ENCODE results near the gene ITPR3. TPM values are rescaled to one million over a fixed set of nuclear protein-coding genes. Genes with fewer than 3 reads are reported as not detected.

ITPR3 gene
- total RNA-seq, 1 donor from 2014 or later = 69.3 TPM

DNA sequence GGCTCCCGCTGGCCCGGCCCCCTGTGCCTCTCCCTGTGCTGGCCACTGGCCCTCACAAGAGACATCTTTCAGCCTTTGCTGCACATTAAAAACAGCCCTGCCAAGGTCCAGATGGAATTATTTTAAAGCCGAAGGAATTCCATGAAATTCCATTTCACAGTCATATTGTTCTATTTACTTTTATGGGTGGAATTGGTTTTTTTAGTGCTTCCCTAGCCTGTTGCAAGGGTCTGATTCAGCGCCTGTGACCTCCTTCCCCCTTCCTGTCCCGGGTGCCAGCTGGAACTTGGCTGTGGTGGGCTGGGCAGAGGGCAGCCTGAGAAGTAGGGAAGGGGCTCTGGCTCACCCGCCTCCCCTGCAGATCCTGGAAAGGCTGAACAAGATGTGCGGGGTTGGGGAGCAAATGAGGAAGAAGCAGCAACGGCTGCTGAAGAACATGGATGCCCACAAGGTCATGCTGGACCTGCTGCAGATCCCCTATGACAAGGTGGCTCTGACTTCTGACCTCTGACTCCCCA is 56.1 kb downstream of the ITPR3 start:
- DNase-seq (ENCODE audit: low read depth) = no peak

DNA sequence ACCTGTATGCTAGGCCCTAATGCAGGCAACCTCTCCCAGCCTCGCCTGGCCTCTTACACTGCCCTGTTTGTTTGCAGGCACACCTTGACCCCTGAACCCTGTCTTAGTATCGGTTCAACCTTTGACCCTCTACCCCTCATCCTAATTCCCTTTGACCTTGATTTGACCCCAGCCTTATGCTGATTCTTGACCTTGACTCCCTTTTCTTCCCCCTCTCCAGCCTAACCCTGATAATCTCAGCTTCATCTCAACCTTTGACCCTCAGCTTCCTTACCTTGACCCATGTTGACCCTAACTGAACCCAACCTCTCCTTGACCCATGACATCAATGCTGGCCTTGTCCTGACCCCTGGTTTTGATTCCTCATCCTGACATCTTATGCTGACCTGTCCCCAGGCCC is 56.6 kb downstream of the ITPR3 start:
- DNase-seq (ENCODE audit: low read depth) = no peak
- TF ChIP-seq, protein P1, sequence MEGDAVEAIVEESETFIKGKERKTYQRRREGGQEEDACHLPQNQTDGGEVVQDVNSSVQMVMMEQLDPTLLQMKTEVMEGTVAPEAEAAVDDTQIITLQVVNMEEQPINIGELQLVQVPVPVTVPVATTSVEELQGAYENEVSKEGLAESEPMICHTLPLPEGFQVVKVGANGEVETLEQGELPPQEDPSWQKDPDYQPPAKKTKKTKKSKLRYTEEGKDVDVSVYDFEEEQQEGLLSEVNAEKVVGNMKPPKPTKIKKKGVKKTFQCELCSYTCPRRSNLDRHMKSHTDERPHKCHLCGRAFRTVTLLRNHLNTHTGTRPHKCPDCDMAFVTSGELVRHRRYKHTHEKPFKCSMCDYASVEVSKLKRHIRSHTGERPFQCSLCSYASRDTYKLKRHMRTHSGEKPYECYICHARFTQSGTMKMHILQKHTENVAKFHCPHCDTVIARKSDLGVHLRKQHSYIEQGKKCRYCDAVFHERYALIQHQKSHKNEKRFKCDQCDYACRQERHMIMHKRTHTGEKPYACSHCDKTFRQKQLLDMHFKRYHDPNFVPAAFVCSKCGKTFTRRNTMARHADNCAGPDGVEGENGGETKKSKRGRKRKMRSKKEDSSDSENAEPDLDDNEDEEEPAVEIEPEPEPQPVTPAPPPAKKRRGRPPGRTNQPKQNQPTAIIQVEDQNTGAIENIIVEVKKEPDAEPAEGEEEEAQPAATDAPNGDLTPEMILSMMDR (conservative IDR thresholded peaks at IDR 0.05; ENCODE audit: low read depth, low read length) = no peak
- H3K4me3 ChIP-seq (ENCODE audit: low read depth, low read length) = no peak overlapping the region

More for the DNA sequence above, 56.1 kb downstream of the ITPR3 start:
- TF ChIP-seq, protein P1 (conservative IDR thresholded peaks at IDR 0.05; ENCODE audit: low read depth, low read length) = no peak
- H3K4me3 ChIP-seq (ENCODE audit: low read depth, low read length) = no peak overlapping the region

DNA sequence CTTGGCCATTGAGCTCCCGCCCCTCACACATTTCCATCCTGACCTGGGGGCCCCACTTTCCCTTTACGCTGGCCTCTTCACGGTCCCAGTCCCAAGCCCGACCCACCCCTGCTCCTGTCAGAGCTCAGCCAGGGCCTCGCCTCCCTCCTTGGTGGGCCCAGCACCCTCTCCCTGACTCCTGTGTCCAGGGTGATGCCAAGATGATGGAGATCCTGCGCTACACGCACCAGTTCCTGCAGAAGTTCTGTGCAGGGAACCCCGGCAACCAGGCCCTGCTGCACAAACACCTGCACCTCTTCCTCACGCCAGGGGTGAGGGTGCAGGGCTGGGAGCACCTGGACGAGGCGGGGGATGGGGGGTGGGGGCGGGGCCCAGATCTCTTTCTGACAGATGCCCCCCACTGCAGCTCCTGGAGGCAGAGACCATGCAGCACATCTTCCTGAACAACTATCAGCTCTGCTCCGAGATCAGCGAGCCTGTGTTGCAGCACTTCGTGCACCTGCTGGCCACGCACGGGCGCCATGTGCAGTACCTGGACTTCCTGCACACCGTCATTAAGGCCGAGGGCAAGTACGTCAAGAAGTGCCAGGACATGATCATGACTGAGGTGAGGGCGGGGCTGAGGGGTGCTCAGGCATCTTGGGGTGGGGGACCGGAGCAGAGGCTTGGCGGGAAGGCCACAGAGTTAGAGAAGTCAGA is 57.3 kb downstream of the ITPR3 start:
- TF ChIP-seq, protein P1 (conservative IDR thresholded peaks at IDR 0.05; ENCODE audit: low read depth, low read length) = no peak
- no peak for DNase-seq (ENCODE audit: low read depth)
- H3K4me3 ChIP-seq (ENCODE audit: low read depth, low read length) = no peak overlapping the region

DNA sequence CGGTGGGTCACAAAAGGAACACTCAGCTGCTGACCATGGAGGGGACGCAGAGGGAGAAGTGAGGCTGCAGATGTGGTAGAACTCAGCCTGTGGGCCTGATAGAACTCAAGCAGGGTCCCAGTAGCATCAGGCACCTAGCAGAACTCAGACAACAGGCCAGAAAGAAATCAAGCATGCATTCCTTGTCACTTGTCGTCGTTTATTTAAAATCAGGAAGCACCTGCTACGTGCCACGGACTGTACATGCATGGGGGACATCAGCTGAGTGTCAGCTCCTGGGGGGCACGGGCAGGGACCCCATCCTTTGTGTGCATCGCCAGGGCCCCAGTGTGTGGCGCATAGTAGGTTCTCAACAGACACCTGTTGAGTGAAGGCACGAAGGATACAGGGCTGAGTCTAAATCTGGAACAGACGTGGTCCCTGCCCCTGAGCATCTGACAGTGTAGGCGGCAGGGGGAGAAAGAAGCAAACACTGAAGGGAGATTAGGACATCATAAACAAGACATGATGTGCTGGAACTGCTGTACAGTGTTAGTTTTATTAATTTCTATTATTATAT is 57.9 kb downstream of the ITPR3 start:
- no peak overlapping the region for H3K4me3 ChIP-seq (ENCODE audit: low read depth, low read length)
- TF ChIP-seq, protein P1 (conservative IDR thresholded peaks at IDR 0.05; ENCODE audit: low read depth, low read length) = no peak
- DNase-seq (ENCODE audit: low read depth) = no peak

DNA sequence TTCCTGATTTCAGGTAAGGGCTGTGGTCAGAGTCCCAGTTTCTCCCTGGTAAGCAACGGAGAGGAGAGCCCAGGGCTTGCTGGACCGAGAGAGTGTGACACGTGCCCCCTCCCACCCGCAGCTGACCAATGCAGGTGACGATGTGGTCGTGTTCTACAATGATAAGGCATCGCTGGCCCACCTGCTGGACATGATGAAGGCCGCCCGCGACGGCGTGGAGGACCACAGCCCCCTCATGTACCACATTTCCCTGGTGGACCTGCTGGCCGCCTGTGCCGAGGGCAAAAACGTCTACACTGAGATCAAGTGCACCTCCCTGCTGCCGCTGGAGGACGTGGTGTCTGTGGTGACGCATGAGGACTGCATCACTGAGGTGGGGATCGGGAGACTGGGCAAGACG is 58.6 kb downstream of the ITPR3 start:
- no peak overlapping the region for H3K4me3 ChIP-seq (ENCODE audit: low read depth, low read length)
- no peak for DNase-seq (ENCODE audit: low read depth)
- TF ChIP-seq, protein P1 (conservative IDR thresholded peaks at IDR 0.05; ENCODE audit: low read depth, low read length) = no peak

DNA sequence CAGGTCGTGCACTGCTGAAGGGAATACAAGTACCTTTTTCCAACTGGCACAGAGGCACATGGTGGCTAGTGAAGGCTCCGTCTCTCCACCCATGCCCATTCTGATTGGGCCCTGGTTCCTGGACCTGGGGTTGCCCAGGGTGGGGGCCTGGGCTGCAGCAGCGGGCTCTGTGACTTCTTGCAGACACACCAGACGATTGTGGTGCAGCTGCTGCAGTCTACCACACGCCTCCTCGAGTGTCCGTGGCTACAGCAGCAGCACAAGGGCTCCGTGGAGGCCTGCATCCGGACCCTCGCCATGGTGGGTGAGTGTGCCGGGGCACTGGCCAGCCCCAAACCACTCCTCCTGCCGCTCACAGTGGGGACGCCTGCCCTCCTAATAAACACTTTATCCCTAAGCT is 61.2 kb downstream of the ITPR3 start:
- no peak for DNase-seq (ENCODE audit: low read depth)
- TF ChIP-seq, protein P1 (conservative IDR thresholded peaks at IDR 0.05; ENCODE audit: low read depth, low read length) = no peak
- H3K4me3 ChIP-seq (ENCODE audit: low read depth, low read length) = no peak overlapping the region

All from epithelial cell of proximal tubule (primary cell).